GM18951 (cell line): ENCODE measurements around the gene CAVIN1.
"Not testable (repeated sequence)": the region's sequence is repeated elsewhere in the genome, so short reads cannot be mapped to it uniquely, and the experiment has no call there.

ENCODE experiments used
- POLR2A ChIP-seq: IDR thresholded peaks from 4 replicates; pipeline ENCODE4 v1.6.1; 2011; ENCODE audit warnings: mild to moderate bottlenecking; ENCODE audit not compliant: insufficient read length, insufficient read depth; ENCODE audit errors: extremely low read depth
- in situ Hi-C: fragments of 300-500 bp; cut with MboI; formaldehyde crosslinking; loops from one replicate; pipeline ENCODE4 v1.12.0; 2022; ENCODE audit warnings: low sequenced_read_pairs, mixed read lengths, inconsistent platforms; ENCODE audit not compliant: unreplicated experiment

Gene CAVIN1

DNA sequence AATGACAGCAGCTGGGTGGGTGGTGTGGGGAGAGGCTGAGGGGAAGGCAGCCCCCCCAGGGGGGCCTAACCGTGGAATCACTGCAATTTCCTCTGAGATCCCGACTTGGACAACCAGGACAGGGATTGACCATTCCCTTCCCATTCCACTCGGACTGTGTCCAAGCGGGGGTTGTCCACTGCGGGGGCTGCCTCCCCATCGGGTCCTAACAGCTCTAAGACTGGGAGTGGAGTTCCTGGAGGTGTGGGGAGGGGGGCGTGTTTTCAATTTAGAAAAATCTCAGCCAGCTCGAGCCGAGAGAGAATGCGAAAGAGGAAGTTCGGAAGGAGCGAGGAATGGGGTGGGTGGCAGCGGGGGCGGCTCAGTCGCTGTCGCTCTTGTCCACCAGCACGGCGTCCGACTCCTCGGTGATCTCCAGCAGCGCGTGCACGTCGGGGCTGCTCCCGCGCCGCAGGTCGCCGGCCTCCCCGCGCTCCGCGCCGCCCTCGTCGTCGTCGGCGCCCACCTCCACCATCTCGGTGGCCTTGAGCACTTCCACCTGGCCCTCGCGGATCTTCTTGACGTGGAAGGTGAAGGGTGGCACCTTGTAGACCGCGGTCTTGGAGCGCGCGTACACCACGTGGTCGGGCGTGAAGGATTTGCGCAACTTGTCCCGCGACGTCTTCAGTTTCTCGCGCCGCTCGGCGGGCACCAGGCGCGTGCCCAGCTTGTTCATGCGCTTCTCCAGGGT, 18.6 kb downstream of the CAVIN1 start:
- TF ChIP-seq POLR2A = no peak
- in situ Hi-C loops = loop anchor here (5.0 to 10.0 kb wide), 2 partner anchors 82 to 440 kb away; partner anchors contain the start of gene CNP

DNA sequence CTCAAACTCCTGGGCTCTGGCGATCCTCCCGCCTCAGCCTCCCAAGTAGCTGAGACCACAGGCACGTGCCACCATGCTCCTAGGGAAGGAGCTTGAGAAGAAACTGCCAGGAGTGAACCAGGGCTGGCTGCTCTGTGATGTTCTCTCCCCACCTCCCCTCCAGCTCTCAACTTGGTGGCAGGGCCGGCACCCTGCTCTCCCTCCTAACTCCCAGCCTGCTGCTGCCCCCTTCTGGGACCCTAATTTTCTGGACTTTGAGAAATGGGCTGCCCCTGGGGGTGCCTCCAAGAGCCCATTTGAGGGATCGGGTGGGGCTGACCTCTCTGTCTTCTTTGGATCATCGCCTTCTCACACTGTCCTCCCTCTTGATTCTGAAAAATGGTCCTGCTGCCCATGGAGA, 19.9 kb downstream of the CAVIN1 start:
- no peak for TF ChIP-seq POLR2A
- in situ Hi-C loops = loop anchor here (5.0 to 10.0 kb wide), 2 partner anchors 81 to 438 kb away; partner anchors contain the start of gene CNP

DNA sequence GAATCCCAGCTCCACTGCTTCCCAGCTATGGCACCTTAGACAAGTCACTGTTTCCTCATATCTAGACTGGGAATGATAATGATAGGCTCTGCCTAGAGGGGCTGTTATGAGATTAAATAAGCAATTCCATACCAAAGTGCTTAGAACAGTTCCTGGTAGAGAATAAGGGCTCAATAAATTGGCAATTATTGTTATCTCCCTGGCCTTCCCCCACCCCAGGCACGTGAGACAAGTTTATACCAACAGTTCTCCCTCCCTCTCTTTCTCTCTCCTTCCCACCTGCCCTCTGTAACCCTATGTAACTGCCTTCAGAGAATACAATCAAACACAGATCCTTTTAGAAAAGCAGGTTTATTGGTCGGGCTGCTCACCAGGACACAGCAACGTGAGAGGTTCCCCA, 20.9 kb downstream of the CAVIN1 start:
- TF ChIP-seq POLR2A = no peak
- in situ Hi-C loops = loop anchor here (5.0 to 10.0 kb wide), 2 partner anchors 80 to 437 kb away; partner anchors contain the start of gene CNP

- in situ Hi-C loops = loop anchor here (5.0 to 10.0 kb wide), 2 partner anchors 79 to 436 kb away; partner anchors contain the start of gene CNP
These were observed 22.1 kb downstream of the CAVIN1 start for GRCh38 chr17:42400844-42401375.

GRCh38 chr17:42399948-42400843, 22.9 kb downstream of the CAVIN1 start:
- no peak for TF ChIP-seq POLR2A
- in situ Hi-C loops = loop anchor here (5.0 to 10.0 kb wide), 2 partner anchors 78 to 435 kb away; partner anchors contain the start of gene CNP

- in situ Hi-C loops = no loop called here
- TF ChIP-seq POLR2A = no peak
These were observed 23.9 kb downstream of the CAVIN1 start for GRCh38 chr17:42399121-42399520.

DNA sequence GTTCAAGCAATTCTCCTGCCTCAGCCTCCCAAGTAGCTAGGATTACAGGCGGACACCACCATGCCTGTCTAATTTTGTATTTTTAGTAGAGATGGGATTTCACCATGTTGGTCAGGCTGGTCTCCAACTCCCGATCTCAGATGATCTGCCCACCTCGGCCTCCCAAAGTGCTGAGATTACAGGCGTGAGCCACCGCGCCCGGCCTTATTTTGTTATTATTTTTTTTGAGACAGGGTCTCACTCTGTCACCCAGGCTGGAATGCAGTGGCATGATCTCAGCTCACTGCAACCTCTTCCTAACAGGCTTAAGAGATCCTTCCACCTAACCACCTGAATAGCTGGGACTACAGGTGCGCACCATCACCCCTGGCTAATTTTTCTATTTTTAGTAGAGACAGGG, 27.5 kb downstream of the CAVIN1 start:
- in situ Hi-C loops = not testable (repeated sequence)

DNA sequence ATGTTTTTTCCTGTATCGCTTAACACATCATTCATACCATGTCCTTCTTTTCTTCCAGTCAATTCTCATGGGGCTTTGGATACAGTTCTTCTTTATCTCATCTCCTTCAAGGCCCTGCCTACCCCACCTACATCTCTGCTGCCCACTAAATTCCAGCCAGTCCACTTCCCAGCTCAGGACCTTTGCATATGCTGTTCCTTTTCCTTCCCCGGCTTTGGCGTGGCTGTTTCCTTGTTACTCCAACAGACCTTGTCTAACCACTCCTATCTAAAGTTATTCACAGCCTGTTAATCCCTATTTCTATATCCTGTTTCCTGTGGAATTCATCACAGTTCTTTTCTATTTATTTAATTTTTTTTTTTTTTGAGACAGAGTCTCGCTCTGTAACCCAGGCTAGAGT, 28.2 kb downstream of the CAVIN1 start:
- TF ChIP-seq POLR2A = no peak
- in situ Hi-C loops = no loop called here

DNA sequence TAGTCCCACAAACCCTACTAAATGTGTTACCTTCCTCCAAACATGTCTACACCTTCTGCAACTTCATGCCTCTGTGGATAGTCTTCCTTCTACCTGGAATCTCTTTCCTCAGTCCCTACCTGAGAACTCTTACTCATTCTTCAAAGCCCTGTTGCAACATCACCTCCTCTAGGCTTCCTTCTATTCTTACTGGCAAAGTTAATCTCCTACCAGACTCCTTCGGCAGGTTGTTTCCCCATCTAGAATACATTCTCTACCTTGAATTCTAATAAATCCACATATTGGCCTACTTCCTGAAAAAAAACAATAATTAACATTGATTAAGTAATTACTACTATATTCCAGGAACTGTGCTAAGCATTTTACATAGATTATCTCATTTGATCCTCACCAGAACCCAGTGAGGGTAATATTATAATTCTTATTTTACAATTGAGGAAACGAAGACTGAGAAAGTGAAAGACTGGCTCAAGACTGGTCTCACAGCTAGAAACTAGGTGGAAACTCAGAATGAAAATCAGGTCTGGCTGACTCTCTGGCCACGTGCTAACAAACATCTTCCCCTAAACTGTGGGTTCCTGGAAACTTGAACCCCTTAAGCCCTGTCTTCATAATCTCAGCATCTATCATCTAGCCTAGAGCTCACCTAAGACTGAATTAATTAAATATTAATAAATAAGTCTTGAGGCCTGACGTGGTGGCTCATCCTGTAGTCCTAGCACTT, 30.2 kb downstream of the CAVIN1 start:
- in situ Hi-C loops = no loop called here
- no peak for TF ChIP-seq POLR2A

DNA sequence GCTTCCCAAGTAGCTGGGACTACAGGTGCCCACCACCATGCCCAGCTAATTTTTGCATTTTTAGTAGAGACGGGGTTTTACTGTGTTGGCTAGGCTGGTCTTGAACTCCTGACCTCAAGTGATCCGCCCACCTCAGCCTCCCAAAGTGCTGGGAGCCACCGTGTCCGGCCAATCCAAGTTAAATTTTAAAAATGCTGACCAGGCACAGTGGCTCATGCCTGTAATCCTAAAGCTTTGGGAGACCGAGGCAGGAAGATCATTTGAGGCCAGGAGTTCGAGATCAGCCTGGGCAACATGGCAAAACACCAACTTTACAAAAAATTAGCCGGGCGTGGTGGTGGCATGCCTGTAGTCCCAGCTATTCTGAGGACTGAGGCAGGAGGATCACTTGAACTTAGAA, 31.6 kb downstream of the CAVIN1 start:
- in situ Hi-C loops = not testable (repeated sequence)

GRCh38 chr17:42389899-42390298, 33.2 kb downstream of the CAVIN1 start:
- in situ Hi-C loops = no loop called here
- TF ChIP-seq POLR2A = no peak

DNA sequence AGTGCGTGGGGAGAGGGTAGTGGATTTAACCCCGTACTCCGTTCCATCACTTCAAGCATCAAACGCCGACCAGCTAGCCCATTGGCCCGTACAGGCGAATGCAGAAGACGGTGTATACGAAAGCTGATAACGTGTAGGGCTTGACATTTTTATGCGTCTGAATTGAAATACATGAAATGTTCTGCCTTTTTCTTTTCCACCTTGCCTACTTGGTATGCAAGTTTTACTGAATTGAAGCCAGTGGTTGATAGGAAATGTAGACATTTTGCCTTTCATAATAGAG, 34.0 kb downstream of the CAVIN1 start:
- no peak for TF ChIP-seq POLR2A
- in situ Hi-C loops = no loop called here
